Measurements from ENCODE around the gene ADAM22.

Gene ADAM22

GRCh38 chr7:87968021-87968420 is 34.0 kb downstream of the ADAM22 start:
- DNase-seq (ENCODE audit: insufficient read length): no peak
- TF ChIP-seq POLR2AphosphoS5 (IDR thresholded peaks at IDR 0.05; ENCODE audit: low read depth, low read length): no peak
- TF ChIP-seq TAF1 (IDR thresholded peaks at IDR 0.05; ENCODE audit: borderline replicate concordance, low read depth, low read length): no peak
- no peak for TF ChIP-seq POLR2A (IDR thresholded peaks at IDR 0.05; ENCODE audit: low read depth, low read length)
- FAIRE-seq: no peak

- TF ChIP-seq POLR2A (IDR thresholded peaks at IDR 0.05; ENCODE audit: low read depth, low read length): no peak
- TF ChIP-seq TAF1 (IDR thresholded peaks at IDR 0.05; ENCODE audit: borderline replicate concordance, low read depth, low read length): no peak
- no peak for TF ChIP-seq POLR2AphosphoS5 (IDR thresholded peaks at IDR 0.05; ENCODE audit: low read depth, low read length)
- FAIRE-seq: peak; percentile 24
- no peak for DNase-seq (ENCODE audit: insufficient read length)
Observed at GRCh38 chr7:87982116-87982515, 48.1 kb downstream of the ADAM22 start.

GRCh38 chr7:87984088-87984487 is 50.0 kb downstream of the ADAM22 start:
- TF ChIP-seq POLR2AphosphoS5 (IDR thresholded peaks at IDR 0.05; ENCODE audit: low read depth, low read length) (no peak), TAF1 (IDR thresholded peaks at IDR 0.05; ENCODE audit: borderline replicate concordance, low read depth, low read length) (no peak), POLR2A (IDR thresholded peaks at IDR 0.05; ENCODE audit: low read depth, low read length) (no peak)
- no peak for FAIRE-seq
- no peak for DNase-seq (ENCODE audit: insufficient read length)

- no peak for TF ChIP-seq POLR2A (IDR thresholded peaks at IDR 0.05; ENCODE audit: low read depth, low read length)
- TF ChIP-seq TAF1 (IDR thresholded peaks at IDR 0.05; ENCODE audit: borderline replicate concordance, low read depth, low read length): no peak
- no peak for TF ChIP-seq POLR2AphosphoS5 (IDR thresholded peaks at IDR 0.05; ENCODE audit: low read depth, low read length)
- no peak for DNase-seq (ENCODE audit: insufficient read length)
- no peak for FAIRE-seq
Observed at GRCh38 chr7:87993269-87993668, 59.2 kb downstream of the ADAM22 start.

GRCh38 chr7:87999261-87999660 is 65.2 kb downstream of the ADAM22 start:
- no peak for FAIRE-seq
- TF ChIP-seq POLR2AphosphoS5 (IDR thresholded peaks at IDR 0.05; ENCODE audit: low read depth, low read length) (no peak), POLR2A (IDR thresholded peaks at IDR 0.05; ENCODE audit: low read depth, low read length) (no peak), TAF1 (IDR thresholded peaks at IDR 0.05; ENCODE audit: borderline replicate concordance, low read depth, low read length) (no peak)
- DNase-seq (ENCODE audit: insufficient read length): no peak

- DNase-seq (ENCODE audit: insufficient read length) (no peak), FAIRE-seq (no peak)
- TF ChIP-seq POLR2AphosphoS5 (IDR thresholded peaks at IDR 0.05; ENCODE audit: low read depth, low read length): no peak
Observed at GRCh38 chr7:88001744-88002530, 67.9 kb downstream of the ADAM22 start.

- TF ChIP-seq POLR2A (IDR thresholded peaks at IDR 0.05; ENCODE audit: low read depth, low read length) (no peak), POLR2AphosphoS5 (IDR thresholded peaks at IDR 0.05; ENCODE audit: low read depth, low read length) (no peak), TAF1 (IDR thresholded peaks at IDR 0.05; ENCODE audit: borderline replicate concordance, low read depth, low read length) (no peak)
- no peak for FAIRE-seq
- DNase-seq (ENCODE audit: insufficient read length): no peak
Observed at GRCh38 chr7:88002617-88003016, 68.6 kb downstream of the ADAM22 start.

- FAIRE-seq (no peak), DNase-seq (ENCODE audit: insufficient read length) (no peak)
- no peak for TF ChIP-seq TAF1 (IDR thresholded peaks at IDR 0.05; ENCODE audit: borderline replicate concordance, low read depth, low read length)
Observed at GRCh38 chr7:88003581-88003980, 69.5 kb downstream of the ADAM22 start.

GRCh38 chr7:88005191-88005590 is 71.1 kb downstream of the ADAM22 start:
- DNase-seq (ENCODE audit: insufficient read length) (no peak), FAIRE-seq (no peak)
- TF ChIP-seq POLR2A (IDR thresholded peaks at IDR 0.05; ENCODE audit: low read depth, low read length): no peak
- TF ChIP-seq TAF1 (IDR thresholded peaks at IDR 0.05; ENCODE audit: borderline replicate concordance, low read depth, low read length): no peak
- no peak for TF ChIP-seq POLR2AphosphoS5 (IDR thresholded peaks at IDR 0.05; ENCODE audit: low read depth, low read length)

GRCh38 chr7:88009651-88010050 is 75.6 kb downstream of the ADAM22 start:
- DNase-seq (ENCODE audit: insufficient read length) (no peak), FAIRE-seq (no peak)
- TF ChIP-seq TAF1 (IDR thresholded peaks at IDR 0.05; ENCODE audit: borderline replicate concordance, low read depth, low read length) (no peak), POLR2AphosphoS5 (IDR thresholded peaks at IDR 0.05; ENCODE audit: low read depth, low read length) (no peak), POLR2A (IDR thresholded peaks at IDR 0.05; ENCODE audit: low read depth, low read length) (no peak)

GRCh38 chr7:88012086-88012485 is 78.0 kb downstream of the ADAM22 start:
- DNase-seq (ENCODE audit: insufficient read length) (no peak), FAIRE-seq (no peak)
- TF ChIP-seq POLR2A (IDR thresholded peaks at IDR 0.05; ENCODE audit: low read depth, low read length): no peak
- no peak for TF ChIP-seq TAF1 (IDR thresholded peaks at IDR 0.05; ENCODE audit: borderline replicate concordance, low read depth, low read length)
- TF ChIP-seq POLR2AphosphoS5 (IDR thresholded peaks at IDR 0.05; ENCODE audit: low read depth, low read length): no peak

GRCh38 chr7:88013981-88014380 is 79.9 kb downstream of the ADAM22 start:
- FAIRE-seq: no peak
- TF ChIP-seq POLR2AphosphoS5 (IDR thresholded peaks at IDR 0.05; ENCODE audit: low read depth, low read length) (no peak), TAF1 (IDR thresholded peaks at IDR 0.05; ENCODE audit: borderline replicate concordance, low read depth, low read length) (no peak), POLR2A (IDR thresholded peaks at IDR 0.05; ENCODE audit: low read depth, low read length) (no peak)

More at GRCh38 chr7:88013981-88014380, 79.9 kb downstream of the ADAM22 start:
- DNase-seq (ENCODE audit: insufficient read length): no peak
